ENCODE data around the gene CPNE5.
"Not testable (repeated sequence)": the region's sequence is repeated elsewhere in the genome, so short reads cannot be mapped to it uniquely, and the experiment has no call there.

CPNE5 gene

GRCh38 chr6:36720251-36721141, 118.7 kb downstream of the CPNE5 start:
- DNase-seq: no peak

GRCh38 chr6:36719126-36719525, 120.1 kb downstream of the CPNE5 start:
- no peak for DNase-seq

GRCh38 chr6:36718560-36718959, 120.7 kb downstream of the CPNE5 start:
- no peak for DNase-seq

- no peak for DNase-seq
Measured at GRCh38 chr6:36717871-36718540, 121.2 kb downstream of the CPNE5 start.

- DNase-seq: no peak
Measured at GRCh38 chr6:36717231-36717825, 121.9 kb downstream of the CPNE5 start.

- DNase-seq: no peak
Measured at GRCh38 chr6:36716476-36717093, 122.7 kb downstream of the CPNE5 start.

- DNase-seq: no peak
Measured at GRCh38 chr6:36715469-36715868, 123.8 kb downstream of the CPNE5 start.

- no peak for DNase-seq
Measured at GRCh38 chr6:36714511-36714910, 124.7 kb downstream of the CPNE5 start.

GRCh38 chr6:36713846-36714245, 125.4 kb downstream of the CPNE5 start:
- DNase-seq: no peak

- DNase-seq: no peak
Measured at GRCh38 chr6:36712816-36713215, 126.4 kb downstream of the CPNE5 start.

- no peak for DNase-seq
Measured at GRCh38 chr6:36706339-36706738, 132.9 kb downstream of the CPNE5 start.

- not testable (repeated sequence) for DNase-seq
Measured at GRCh38 chr6:36704961-36705577, 134.2 kb downstream of the CPNE5 start.

GRCh38 chr6:36703982-36704381, 135.3 kb downstream of the CPNE5 start:
- no peak for DNase-seq

GRCh38 chr6:36703081-36703606, 136.1 kb downstream of the CPNE5 start:
- DNase-seq: no peak

- no peak for DNase-seq
Measured at GRCh38 chr6:36702656-36703055, 136.6 kb downstream of the CPNE5 start.

- DNase-seq: no peak
Measured at GRCh38 chr6:36701401-36701991, 137.7 kb downstream of the CPNE5 start.

GRCh38 chr6:36700831-36701230, 138.4 kb downstream of the CPNE5 start:
- no peak for DNase-seq

GRCh38 chr6:36700071-36700812, 139.0 kb downstream of the CPNE5 start:
- no peak for DNase-seq

GRCh38 chr6:36699348-36699747, 139.9 kb downstream of the CPNE5 start:
- DNase-seq: no peak

- DNase-seq: no peak
Measured at GRCh38 chr6:36698871-36699271, 140.4 kb downstream of the CPNE5 start.

GRCh38 chr6:36698196-36698595, 141.0 kb downstream of the CPNE5 start:
- no peak for DNase-seq

All from NCI-H2081 treated with DMSO at 0.1 percent for 48 hours (cell line).